ENCODE data around the gene CPEB1.

Gene CPEB1

DNA sequence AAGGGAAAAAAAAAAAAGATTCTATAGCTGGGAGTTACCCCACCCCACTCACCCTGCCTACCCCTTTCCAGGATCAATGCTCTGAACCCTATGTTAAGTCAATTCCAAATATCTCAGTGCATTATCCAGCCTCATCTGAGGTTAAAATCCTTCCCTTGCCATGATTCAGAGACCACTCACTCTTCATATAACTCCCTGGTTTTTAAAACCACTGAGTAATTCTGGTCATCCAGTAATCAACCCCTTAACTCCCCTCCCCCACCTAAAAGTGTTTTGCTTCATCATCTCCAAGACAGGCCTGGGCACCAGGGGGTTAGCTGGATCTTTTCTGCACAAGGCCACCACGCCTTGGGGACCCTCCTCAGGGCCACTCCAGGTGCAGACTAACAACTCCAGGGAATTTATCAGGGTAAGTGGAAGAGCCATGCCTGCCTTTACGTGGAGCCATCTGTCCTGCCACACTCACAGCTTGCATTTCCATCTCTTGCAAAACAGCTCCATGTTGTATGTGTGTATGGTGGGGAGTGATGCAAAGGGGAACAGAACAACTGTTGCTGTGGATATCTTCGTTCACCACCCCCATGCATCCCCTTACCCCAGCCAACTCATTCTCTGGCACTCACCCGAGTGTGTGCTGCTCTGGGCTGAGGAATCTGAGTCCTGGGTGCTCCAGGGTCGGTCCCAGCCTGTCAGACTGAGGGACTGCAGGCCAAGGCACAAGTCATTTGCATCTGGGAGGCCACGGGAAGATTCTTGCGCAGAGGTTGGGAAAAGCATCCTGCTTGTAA lies 76.2 kb downstream of the CPEB1 start:
- POLR2A ChIA-PET = no interaction called here
- TF ChIP-seq, protein P1, sequence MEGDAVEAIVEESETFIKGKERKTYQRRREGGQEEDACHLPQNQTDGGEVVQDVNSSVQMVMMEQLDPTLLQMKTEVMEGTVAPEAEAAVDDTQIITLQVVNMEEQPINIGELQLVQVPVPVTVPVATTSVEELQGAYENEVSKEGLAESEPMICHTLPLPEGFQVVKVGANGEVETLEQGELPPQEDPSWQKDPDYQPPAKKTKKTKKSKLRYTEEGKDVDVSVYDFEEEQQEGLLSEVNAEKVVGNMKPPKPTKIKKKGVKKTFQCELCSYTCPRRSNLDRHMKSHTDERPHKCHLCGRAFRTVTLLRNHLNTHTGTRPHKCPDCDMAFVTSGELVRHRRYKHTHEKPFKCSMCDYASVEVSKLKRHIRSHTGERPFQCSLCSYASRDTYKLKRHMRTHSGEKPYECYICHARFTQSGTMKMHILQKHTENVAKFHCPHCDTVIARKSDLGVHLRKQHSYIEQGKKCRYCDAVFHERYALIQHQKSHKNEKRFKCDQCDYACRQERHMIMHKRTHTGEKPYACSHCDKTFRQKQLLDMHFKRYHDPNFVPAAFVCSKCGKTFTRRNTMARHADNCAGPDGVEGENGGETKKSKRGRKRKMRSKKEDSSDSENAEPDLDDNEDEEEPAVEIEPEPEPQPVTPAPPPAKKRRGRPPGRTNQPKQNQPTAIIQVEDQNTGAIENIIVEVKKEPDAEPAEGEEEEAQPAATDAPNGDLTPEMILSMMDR (IDR thresholded peaks at IDR 0.05; ENCODE audit: control extremely low read depth, extremely low read depth, low read depth, missing control alignments) = no peak
- no peak for DNase-seq (ENCODE audit: extremely low spot score)
- CTCF ChIA-PET = interaction anchor here (0.7 kb wide), 1 partner anchor 13 kb away, joined by 3 read pairs; no protein-coding TSS in a partner anchor

DNA sequence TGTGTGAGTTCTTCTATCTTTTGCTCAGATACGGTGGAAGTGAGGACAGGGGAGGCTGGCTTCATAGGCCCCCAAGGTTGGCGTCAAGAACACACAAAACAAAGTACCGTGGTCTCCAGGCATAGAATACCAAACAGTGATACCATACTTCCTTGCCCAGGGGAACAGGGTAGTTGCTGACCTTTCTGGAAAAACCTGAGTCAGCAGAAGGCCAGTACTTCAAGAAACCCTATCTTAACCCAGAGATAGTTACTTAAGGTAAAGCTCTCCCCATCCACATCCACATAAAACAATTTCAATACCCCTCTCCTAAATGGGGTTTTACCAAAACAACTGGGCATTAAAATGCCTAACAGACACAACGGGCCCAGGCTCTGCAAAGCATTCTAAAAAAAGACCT lies 77.3 kb downstream of the CPEB1 start:
- ChIA-PET CTCF (interaction anchor here (1.4 to 1.5 kb wide), 2 partner anchors 11 to 37 kb away, joined by 3 to 5 read pairs; no protein-coding TSS in a partner anchor), POLR2A (no interaction called here)
- TF ChIP-seq, protein P1 (IDR thresholded peaks at IDR 0.05; ENCODE audit: control extremely low read depth, extremely low read depth, low read depth, missing control alignments) = no peak
- DNase-seq (ENCODE audit: extremely low spot score) = no peak

DNA sequence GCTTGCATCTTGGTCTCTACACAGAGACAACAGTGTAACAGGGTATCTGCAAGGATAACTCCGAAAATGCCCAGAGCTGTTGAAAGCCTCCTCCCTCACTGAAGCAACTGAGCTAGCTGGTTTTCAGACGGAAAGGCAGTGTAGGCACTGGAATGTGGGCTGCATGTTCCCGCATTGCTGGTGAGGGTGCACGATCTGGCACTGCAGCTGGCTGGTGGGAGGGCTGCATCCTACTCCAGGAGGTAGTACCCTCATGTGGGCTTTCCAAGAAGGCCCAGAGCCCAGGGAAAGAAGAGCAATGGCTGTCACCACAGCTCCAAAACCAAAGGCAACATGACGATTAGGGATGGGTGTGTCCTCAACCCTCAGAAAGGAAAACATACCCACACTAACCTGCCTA lies 78.2 kb downstream of the CPEB1 start:
- ChIA-PET POLR2A (no interaction called here), CTCF (interaction anchor here (0.7 to 1.5 kb wide), 3 partner anchors 10 to 36 kb away, joined by 3 to 5 read pairs (median 4); no protein-coding TSS in a partner anchor)
- no peak for DNase-seq (ENCODE audit: extremely low spot score)
- TF ChIP-seq, protein P1 (IDR thresholded peaks at IDR 0.05; ENCODE audit: control extremely low read depth, extremely low read depth, low read depth, missing control alignments) = no peak

DNA sequence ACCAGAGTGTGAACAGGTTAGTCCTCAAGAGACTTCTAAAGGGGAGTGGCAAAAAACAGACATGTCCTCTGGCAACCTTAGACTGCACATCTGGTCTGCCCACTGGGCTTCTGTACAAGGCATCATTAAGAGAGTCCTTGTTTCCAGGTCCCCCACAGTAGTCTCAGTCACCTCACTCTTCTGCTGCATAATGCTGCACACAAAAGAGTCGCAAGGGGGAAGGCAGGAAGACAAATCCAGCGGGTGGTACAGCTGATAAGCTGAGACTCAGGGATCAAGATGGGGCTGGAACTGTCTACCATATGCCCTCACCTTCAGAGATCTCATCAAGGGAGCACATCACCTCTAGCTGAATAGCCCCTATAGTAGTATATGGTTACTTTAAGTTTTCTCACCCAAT lies 79.5 kb downstream of the CPEB1 start:
- POLR2A ChIA-PET = no interaction called here
- CTCF ChIA-PET = interaction anchor here (1.6 kb wide), 1 partner anchor 10 kb away, joined by 5 read pairs; no protein-coding TSS in a partner anchor
- TF ChIP-seq, protein P1 (IDR thresholded peaks at IDR 0.05; ENCODE audit: control extremely low read depth, extremely low read depth, low read depth, missing control alignments) = no peak
- DNase-seq (ENCODE audit: extremely low spot score) = no peak

DNA sequence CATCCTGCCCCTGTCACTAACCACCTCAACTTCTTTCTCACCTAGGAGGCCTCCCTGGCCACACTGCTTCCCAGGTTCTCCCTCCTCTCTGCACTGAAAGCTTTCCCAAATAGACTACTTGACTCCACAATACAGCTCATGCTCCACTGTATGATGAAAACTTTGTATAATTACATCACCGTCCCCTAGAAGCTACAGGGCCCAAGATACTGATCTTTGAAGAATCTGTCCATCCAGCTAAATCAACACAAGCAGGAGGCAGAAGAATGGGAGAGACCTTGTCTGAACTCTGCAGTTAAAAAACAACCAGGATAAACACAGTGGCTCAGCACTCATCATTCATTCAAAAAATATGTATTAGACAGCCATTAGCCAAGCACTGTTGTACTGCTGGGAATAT lies 80.5 kb downstream of the CPEB1 start:
- ChIA-PET POLR2A (no interaction called here), CTCF (interaction anchor here (1.6 kb wide), 1 partner anchor 9 kb away, joined by 5 read pairs; no protein-coding TSS in a partner anchor)
- no peak for DNase-seq (ENCODE audit: extremely low spot score)
- TF ChIP-seq, protein P1 (IDR thresholded peaks at IDR 0.05; ENCODE audit: control extremely low read depth, extremely low read depth, low read depth, missing control alignments) = no peak

DNA sequence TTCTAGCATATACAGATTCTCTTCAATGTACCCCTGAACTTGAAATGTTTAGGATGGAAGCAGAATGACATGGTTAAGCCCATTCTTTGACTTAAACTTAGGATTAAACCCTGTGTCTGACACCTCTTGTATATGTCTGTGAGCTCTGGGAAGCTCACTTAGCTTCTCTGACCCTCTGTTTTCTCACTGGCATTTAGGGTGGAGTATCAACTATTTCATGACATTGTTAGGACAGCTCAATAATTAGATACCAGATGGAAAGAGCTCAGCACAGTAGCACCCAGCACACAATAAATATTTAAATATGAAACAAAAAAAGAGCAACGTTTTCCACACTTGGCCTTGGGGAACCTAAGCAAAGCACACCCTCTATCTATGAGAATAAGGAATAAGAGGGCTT lies 88.7 kb downstream of the CPEB1 start:
- ChIA-PET CTCF (interaction anchor here (0.8 to 3.0 kb wide), 8 partner anchors 9 to 28 kb away, joined by 3 to 8 read pairs (median 4); no protein-coding TSS in a partner anchor), POLR2A (no interaction called here)
- DNase-seq (ENCODE audit: extremely low spot score) = no peak
- TF ChIP-seq, protein P1 (IDR thresholded peaks at IDR 0.05; ENCODE audit: control extremely low read depth, extremely low read depth, low read depth, missing control alignments) = no peak

All from GM10248 (cell line).